Upper lobe of left lung (tissue), 6 donors: ENCODE measurements around the gene PIGW. TPM values are rescaled to one million over a fixed set of nuclear protein-coding genes. Genes with fewer than 3 reads are reported as not detected.

Experiments
- ATAC-seq, 2 donors: fragments of 200-7000 bp; cut with Tn5 transposase; one replicate each; pipeline ENCODE4 v1.9.1; 2022; ENCODE audit warnings: mild to moderate bottlenecking in 2 of 2, moderate library complexity in 2 of 2; ENCODE audit not compliant: low FRiP score in 2 of 2
- DNase-seq, 2 donors: peaks; one replicate each; pipeline ENCODE4 v3.0.0-alpha.2; 2019 to 2020
- H3K27ac ChIP-seq, 4 donors: fragments of 200-600 bp; sonication (generic); one replicate each; pipeline ENCODE4 v1.5.1; 2016 to 2019
- H3K27me3 ChIP-seq, 4 donors: fragments of 200-600 bp; sonication (generic); one replicate each; pipeline ENCODE4 v1.5.1; 2017 to 2019
- H3K36me3 ChIP-seq, 4 donors: fragments of 200-600 bp; sonication (generic); one replicate each; pipeline ENCODE4 v1.5.1; 2016 to 2019
- H3K4me1 ChIP-seq, 4 donors: fragments of 200-600 bp; sonication (generic); one replicate each; pipeline ENCODE4 v1.5.1; 2018 to 2019
- H3K4me3 ChIP-seq, 4 donors: fragments of 200-600 bp; sonication (generic); one replicate each; pipeline ENCODE4 v1.5.1; 2017 to 2019; ENCODE audit warnings: mild to moderate bottlenecking in 2 of 4, moderate library complexity in 1 of 4
- H3K9me3 ChIP-seq, 4 donors: fragments of 200-600 bp; sonication (generic); one replicate each; pipeline ENCODE4 v1.5.1; 2018 to 2019
- CTCF ChIP-seq, 6 experiments: fragments of 450-650 bp in 4 of 6; fragments of 200-600 bp in 2 of 6; sonication (generic) in 2 of 6; IDR thresholded peaks; one replicate each; pipeline ENCODE4 v1.5.1; 2016 to 2019; ENCODE audit warnings: antibody characterized with exemption in 6 of 6
- EP300 ChIP-seq, 4 donors: sonication (generic); formaldehyde crosslinking; IDR thresholded peaks; one replicate each; pipeline ENCODE4 v1.5.1; 2017; ENCODE audit warnings: antibody characterized with exemption in 4 of 4, control low read depth in 2 of 4
- POLR2A ChIP-seq, 4 donors: fragments of 450-650 bp; IDR thresholded peaks; one replicate each; pipeline ENCODE4 v1.5.1; 2016 to 2017; ENCODE audit warnings: antibody characterized with exemption in 4 of 4, mild to moderate bottlenecking in 2 of 4
- POLR2AphosphoS5 ChIP-seq, 2 donors: sonication (generic); formaldehyde crosslinking; IDR thresholded peaks; one replicate each; pipeline ENCODE4 v1.5.1; 2017; ENCODE audit warnings: antibody characterized with exemption in 2 of 2
- WGBS, 2 donors: methylation state at CpG; one replicate each; pipeline ENCODE4 v1.1.5; 2017 to 2018; 5-methylcytosine and 5-hydroxymethylcytosine counted together
- total RNA-seq, 6 donors: library from RNA; depleted of rRNA in 4 of 6; stranded (reverse); fragments of >200 nt in 4 of 6; gene quantifications; one replicate each; pipeline versions ENCODE4 v1.1.0 to v1.2.1, GENCODE V29; 2016 to 2021
- donor health status: DM: no; HTN: no; CAD: no; lungs with moderate emphysema.
- donor health status: DM: no; HTN: yes; CAD: no; lungs with severe emphysema.

PIGW gene
- total RNA-seq, 6 donors from 2014 or later, result 0.67 to 11.9 (median 9.3) TPM; not detected in 1

GRCh38 chr17:36525113-36525512 lies 9.7 kb upstream of the PIGW start:
- TF ChIP-seq POLR2AphosphoS5 (IDR thresholded peaks at IDR 0.05) (no peak), POLR2A (IDR thresholded peaks at IDR 0.05) (no peak), EP300 (IDR thresholded peaks at IDR 0.05) (no peak), CTCF (IDR thresholded peaks at IDR 0.05) (no peak)
- 81 to 92% methylated on average over 2 of the region's 2 CpGs for WGBS, 2 donors
- no peaks in the 10 kb centered on the region for H3K4me1 ChIP-seq
- DNase-seq, result no peak
- no peak overlapping the region for H3K4me3 ChIP-seq
- no peak for ATAC-seq
- H3K27me3 ChIP-seq, result no peaks in the 10 kb centered on the region
- no peaks in the 10 kb centered on the region for H3K9me3 ChIP-seq
- no peak overlapping the region for H3K27ac ChIP-seq
- peaks cover 7 to 77% (median 28%) of the 10 kb centered on the region in 4 donors for H3K36me3 ChIP-seq

- Histone ChIP-seq H3K4me1 (no peaks in the 10 kb centered on the region), H3K27ac (no peak overlapping the region), H3K4me3 (no peak overlapping the region), H3K27me3 (no peaks in the 10 kb centered on the region), H3K9me3 (no peaks in the 10 kb centered on the region), H3K36me3 (peaks cover 7 to 74% (median 28%) of the 10 kb centered on the region in 4 donors)
- no peak for DNase-seq
- WGBS, 2 donors, result 93 to 98% methylated on average over 6 of the region's 6 CpGs
- no peak for ATAC-seq
- TF ChIP-seq POLR2A (IDR thresholded peaks at IDR 0.05) (no peak), POLR2AphosphoS5 (IDR thresholded peaks at IDR 0.05) (no peak)
Measured at GRCh38 chr17:36525888-36526287, 8.9 kb upstream of the PIGW start.

DNA sequence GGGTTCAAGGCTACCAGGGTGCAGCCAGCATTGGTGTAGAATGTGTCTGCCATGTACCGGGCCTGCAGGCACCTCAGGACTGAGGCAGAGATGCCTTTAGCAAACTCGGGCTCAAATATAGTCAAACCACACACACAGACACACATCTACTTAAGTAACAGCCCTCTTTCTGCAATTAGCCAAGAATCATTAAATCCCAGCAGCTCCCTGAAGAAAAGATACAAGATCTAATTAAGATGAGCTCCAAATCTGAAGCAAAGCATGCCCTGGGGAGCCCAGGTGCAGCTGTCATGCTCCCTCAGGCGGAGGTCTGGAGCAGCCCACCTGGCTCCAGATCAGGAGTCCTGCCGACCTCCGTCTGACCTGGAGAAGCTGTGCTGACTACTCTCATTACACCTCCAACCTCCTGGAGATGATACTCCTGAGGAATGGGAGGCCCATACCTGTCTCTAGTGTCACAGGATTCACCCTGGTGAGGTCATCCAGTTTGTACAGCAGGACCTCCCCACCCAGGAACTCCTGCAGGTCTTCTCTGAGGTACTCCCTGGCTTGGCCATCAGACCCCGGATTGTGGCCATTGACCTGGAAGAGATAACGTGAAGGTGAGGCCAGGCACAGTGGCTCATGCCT lies 7.1 kb upstream of the PIGW start:
- no peaks in the 10 kb centered on the region for H3K4me1 ChIP-seq
- DNase-seq, result no peak

GRCh38 chr17:36529121-36529520 lies 5.7 kb upstream of the PIGW start:
- DNase-seq (no peak), ATAC-seq (no peak)
- Histone ChIP-seq H3K4me1 (peaks cover 4 to 7% (median 6%) of the 10 kb centered on the region in 4 donors), H3K4me3 (no peak overlapping the region), H3K27ac (no peak overlapping the region), H3K9me3 (no peaks in the 10 kb centered on the region), H3K36me3 (peaks cover 12 to 84% (median 32%) of the 10 kb centered on the region in 4 donors), H3K27me3 (no peaks in the 10 kb centered on the region)
- no peak for TF ChIP-seq POLR2AphosphoS5 (IDR thresholded peaks at IDR 0.05)
- TF ChIP-seq EP300 (IDR thresholded peaks at IDR 0.05), result no peak
- TF ChIP-seq CTCF (IDR thresholded peaks at IDR 0.05), result no peak
- TF ChIP-seq POLR2A (IDR thresholded peaks at IDR 0.05), result no peak

More for the DNA sequence above, 7.1 kb upstream of the PIGW start:
- no peak overlapping the region for H3K4me3 ChIP-seq
- H3K9me3 ChIP-seq, result no peaks in the 10 kb centered on the region
- H3K27me3 ChIP-seq, result no peaks in the 10 kb centered on the region
- TF ChIP-seq EP300 (IDR thresholded peaks at IDR 0.05) (no peak), POLR2AphosphoS5 (IDR thresholded peaks at IDR 0.05) (no peak), CTCF (IDR thresholded peaks at IDR 0.05) (no peak), POLR2A (IDR thresholded peaks at IDR 0.05) (no peak)
- H3K27ac ChIP-seq, result no peak overlapping the region
- ATAC-seq, result no peak
- H3K36me3 ChIP-seq, result peaks cover 12 to 90% (median 32%) of the 10 kb centered on the region in 4 donors
- WGBS, 2 donors, result 95 to 98% methylated on average over 5 to 7 of the region's 7 CpGs

DNA sequence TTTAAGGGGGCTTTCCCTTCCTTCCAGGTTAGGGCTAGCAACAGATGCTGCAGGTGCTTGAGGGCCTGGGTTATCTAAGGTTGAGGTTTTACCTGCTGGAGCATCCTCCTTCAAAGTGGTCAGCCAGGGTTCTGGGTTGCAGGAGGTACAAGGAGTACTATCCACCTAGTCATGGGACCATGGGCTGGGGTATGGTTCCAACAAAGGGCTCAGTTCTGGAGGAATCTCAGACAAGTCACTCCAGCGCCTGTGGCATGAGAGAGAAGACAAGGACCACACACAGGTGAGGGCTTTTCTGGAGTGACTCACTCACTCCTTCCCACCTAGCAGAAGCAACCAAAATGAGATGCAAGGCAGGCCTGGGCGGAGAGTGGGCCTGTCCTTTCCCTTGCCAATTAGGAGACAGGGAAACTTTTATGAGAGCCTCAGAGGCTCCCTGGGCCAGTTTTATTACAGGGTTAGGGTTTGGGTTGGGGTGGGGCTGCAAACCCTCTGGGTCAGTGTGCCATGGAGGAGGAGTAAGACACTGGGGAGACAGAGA lies 2.3 kb upstream of the PIGW start:
- H3K4me1 ChIP-seq, result peaks cover 4 to 21% (median 11%) of the 10 kb centered on the region in 4 donors
- TF ChIP-seq POLR2AphosphoS5 (IDR thresholded peaks at IDR 0.05) (no peak), EP300 (IDR thresholded peaks at IDR 0.05) (no peak), CTCF (IDR thresholded peaks at IDR 0.05) (no peak), POLR2A (IDR thresholded peaks at IDR 0.05) (no peak)
- no peaks in the 10 kb centered on the region for H3K27me3 ChIP-seq
- no peak overlapping the region for H3K4me3 ChIP-seq
- 100% methylated on average over 2 of the region's 2 CpGs for WGBS, 2 donors
- H3K27ac ChIP-seq, result no peak overlapping the region
- DNase-seq, result no peak
- no peak for ATAC-seq
- peaks cover 5 to 54% (median 12%) of the 10 kb centered on the region in 4 donors for H3K36me3 ChIP-seq
- no peaks in the 10 kb centered on the region for H3K9me3 ChIP-seq
